NCI-H1048 (cell line): ENCODE results near the gene KPNB1.

Experiments
- DNase-seq: peaks from one replicate; lab custom pipeline; 2025; lab: John Stamatoyannopoulos, UW

Gene KPNB1

GRCh38 chr17:47649153-47649971 lies at the start of gene KPNB1:
Gene KPNB1 (plus strand): TSS chr17:47649919. CDS start chr17:47650245, 326 bp downstream.
- peak; percentile 98 for DNase-seq

GRCh38 chr17:47603830-47604597 lies 45.7 kb upstream of the KPNB1 start:
- no peak for DNase-seq

GRCh38 chr17:47604598-47604927 lies 45.2 kb upstream of the KPNB1 start:
- no peak for DNase-seq

- no peak for DNase-seq
Observed at GRCh38 chr17:47605011-47605410, 44.7 kb upstream of the KPNB1 start.

- no peak for DNase-seq
Observed at GRCh38 chr17:47607481-47607880, 42.2 kb upstream of the KPNB1 start.

- DNase-seq: no peak
Observed at GRCh38 chr17:47611372-47612350, 38.1 kb upstream of the KPNB1 start.

- no peak for DNase-seq
Observed at GRCh38 chr17:47615766-47616424, 33.8 kb upstream of the KPNB1 start.

GRCh38 chr17:47618410-47618809 lies 31.3 kb upstream of the KPNB1 start:
- DNase-seq: no peak

- DNase-seq: no peak
Observed at GRCh38 chr17:47620503-47621245, 29.0 kb upstream of the KPNB1 start.

GRCh38 chr17:47621293-47622179 lies 28.2 kb upstream of the KPNB1 start:
- DNase-seq: no peak

- no peak for DNase-seq
Observed at GRCh38 chr17:47622180-47622549, 27.6 kb upstream of the KPNB1 start.

GRCh38 chr17:47624727-47625068 lies 25.0 kb upstream of the KPNB1 start:
- DNase-seq: no peak

- no peak for DNase-seq
Observed at GRCh38 chr17:47628014-47628566, 21.6 kb upstream of the KPNB1 start.

- DNase-seq: no peak
Observed at GRCh38 chr17:47629826-47630225, 19.9 kb upstream of the KPNB1 start.

- DNase-seq: no peak
Observed at GRCh38 chr17:47630614-47631013, 19.1 kb upstream of the KPNB1 start.

GRCh38 chr17:47632991-47633390 lies 16.7 kb upstream of the KPNB1 start:
- DNase-seq: no peak

- no peak for DNase-seq
Observed at GRCh38 chr17:47633996-47634395, 15.7 kb upstream of the KPNB1 start.

GRCh38 chr17:47634870-47635269 lies 14.8 kb upstream of the KPNB1 start:
- DNase-seq: no peak

GRCh38 chr17:47635734-47636133 lies 14.0 kb upstream of the KPNB1 start:
- DNase-seq: no peak
